ENCODE results near the gene ATP13A2. TPM values are rescaled to one million over a fixed set of nuclear protein-coding genes. Genes with fewer than 3 reads are reported as not detected.

Gene ATP13A2
- total RNA-seq, 2 experiments from 2014 or later: 25.0 to 28.8 TPM

DNA sequence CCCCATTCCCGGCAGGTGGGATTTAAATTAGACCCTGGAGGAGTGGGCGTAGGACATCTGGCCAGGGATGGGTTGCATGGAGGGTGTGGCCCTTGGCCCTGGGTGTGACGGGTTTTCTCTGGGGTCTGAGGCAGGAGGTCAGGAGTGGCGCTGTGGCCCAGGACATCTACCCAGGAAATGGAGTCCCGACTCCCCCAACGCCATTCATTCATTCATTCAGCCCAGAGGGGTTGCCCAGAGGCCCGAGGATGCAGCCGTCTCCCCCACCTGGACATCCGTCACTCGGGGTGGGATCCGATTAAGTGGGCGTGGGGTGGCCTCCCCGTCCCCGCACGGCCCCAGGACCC, 663 bp downstream of the ATP13A2 start:
- CTCF ChIA-PET (ENCODE audit: unreplicated experiment): no interaction called here
- peak; percentile 18 for DNase-seq (ENCODE audit: low spot score)
- Histone ChIP-seq H3K27ac (ENCODE audit: low read depth, low read length, poor library complexity, severe bottlenecking) (no peak overlapping the region), H3K4me3 (ENCODE audit: low read depth, low read length, poor library complexity, severe bottlenecking) (peak overlapping the region; percentile 86), H3K4me2 (ENCODE audit: low read length) (peak overlapping the region; percentile 77), H3K36me3 (ENCODE audit: insufficient read depth, low read length) (no peaks in the 10 kb centered on the region), H3K4me1 (ENCODE audit: insufficient read depth, low read length, poor library complexity, severe bottlenecking) (peaks cover 26% of the 10 kb centered on the region), H3K9me3 (ENCODE audit: low read length) (no peaks in the 10 kb centered on the region), H3K79me2 (ENCODE audit: insufficient read depth, low read depth, low read length) (no peaks in the 10 kb centered on the region), H4K20me1 (ENCODE audit: insufficient read depth, low read length) (no peaks in the 10 kb centered on the region), H3K9me2 (ENCODE audit: insufficient read depth, low read length) (no peaks in the 10 kb centered on the region), H2AFZ (ENCODE audit: low read length) (peak overlapping the region; percentile 66)
- BruUV-seq (replicated peaks): no TSS peak
- intact Hi-C loops (cut with micrococcal nuclease; ENCODE audit: unreplicated experiment): no loop called here
- TF ChIP-seq, protein P1, sequence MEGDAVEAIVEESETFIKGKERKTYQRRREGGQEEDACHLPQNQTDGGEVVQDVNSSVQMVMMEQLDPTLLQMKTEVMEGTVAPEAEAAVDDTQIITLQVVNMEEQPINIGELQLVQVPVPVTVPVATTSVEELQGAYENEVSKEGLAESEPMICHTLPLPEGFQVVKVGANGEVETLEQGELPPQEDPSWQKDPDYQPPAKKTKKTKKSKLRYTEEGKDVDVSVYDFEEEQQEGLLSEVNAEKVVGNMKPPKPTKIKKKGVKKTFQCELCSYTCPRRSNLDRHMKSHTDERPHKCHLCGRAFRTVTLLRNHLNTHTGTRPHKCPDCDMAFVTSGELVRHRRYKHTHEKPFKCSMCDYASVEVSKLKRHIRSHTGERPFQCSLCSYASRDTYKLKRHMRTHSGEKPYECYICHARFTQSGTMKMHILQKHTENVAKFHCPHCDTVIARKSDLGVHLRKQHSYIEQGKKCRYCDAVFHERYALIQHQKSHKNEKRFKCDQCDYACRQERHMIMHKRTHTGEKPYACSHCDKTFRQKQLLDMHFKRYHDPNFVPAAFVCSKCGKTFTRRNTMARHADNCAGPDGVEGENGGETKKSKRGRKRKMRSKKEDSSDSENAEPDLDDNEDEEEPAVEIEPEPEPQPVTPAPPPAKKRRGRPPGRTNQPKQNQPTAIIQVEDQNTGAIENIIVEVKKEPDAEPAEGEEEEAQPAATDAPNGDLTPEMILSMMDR (conservative IDR thresholded peaks at IDR 0.05; ENCODE audit: low read length): peak; percentile 36; the same call in 1 of the 2 replicates
- TF ChIP-seq EZH2phosphoT487 (IDR thresholded peaks at IDR 0.05; ENCODE audit: borderline replicate concordance, low read depth, low read length): no peak
- POLR2A ChIA-PET: no interaction called here

DNA sequence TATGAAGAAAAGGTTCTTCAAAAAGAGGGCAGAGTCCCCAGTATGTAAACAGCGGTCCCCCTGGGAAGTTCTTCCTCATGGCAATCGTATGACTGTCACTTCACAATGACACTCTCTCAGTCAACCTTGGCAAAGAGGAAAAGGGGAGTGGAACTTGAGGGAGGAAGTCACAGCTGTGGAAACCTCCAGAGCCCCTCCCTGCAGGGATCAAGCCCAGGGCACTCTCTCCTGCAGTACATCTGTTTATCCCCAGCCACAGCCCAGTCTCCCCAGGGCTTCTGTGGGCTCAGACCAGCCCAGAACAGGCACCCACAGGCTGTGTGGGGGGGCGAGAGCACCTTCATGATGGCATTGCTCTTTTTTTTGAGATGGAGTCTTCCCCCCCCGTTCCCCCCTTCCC, 2.0 kb downstream of the ATP13A2 start:
- TF ChIP-seq EZH2phosphoT487 (IDR thresholded peaks at IDR 0.05; ENCODE audit: borderline replicate concordance, low read depth, low read length): no peak
- TF ChIP-seq, protein P1 (conservative IDR thresholded peaks at IDR 0.05; ENCODE audit: low read length): no peak

DNA sequence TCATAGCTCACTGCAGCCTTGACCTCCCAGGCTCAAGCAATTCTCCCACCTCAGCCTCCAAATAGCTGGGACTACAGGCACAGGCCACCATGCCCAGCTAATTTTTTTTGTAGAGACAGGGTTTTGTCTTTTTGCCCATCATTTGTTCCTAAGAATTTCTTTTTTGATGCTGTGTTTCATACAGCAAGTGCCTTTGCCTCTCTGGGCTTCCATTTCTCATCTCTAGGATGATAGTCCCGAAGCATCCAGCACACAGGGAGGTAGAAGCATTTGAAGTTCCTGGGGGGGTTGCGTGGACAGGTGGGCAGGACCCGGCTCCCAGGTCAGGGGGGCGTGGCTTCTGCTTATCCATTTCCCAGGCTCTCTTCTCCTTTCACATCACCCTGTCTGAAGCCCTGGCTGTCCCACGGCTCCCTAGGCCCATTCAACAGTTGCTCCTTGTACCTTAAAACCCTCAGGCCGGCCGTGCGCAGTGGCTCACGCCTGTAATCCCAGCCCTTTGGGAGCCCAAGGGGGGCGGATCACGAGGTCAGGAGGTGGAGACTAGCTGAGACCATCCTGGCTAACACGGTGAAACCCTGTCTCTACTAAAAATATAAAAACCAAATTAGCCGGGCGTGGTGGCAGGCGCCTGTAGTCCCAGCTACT, 3.4 kb downstream of the ATP13A2 start:
- H3K4me2 ChIP-seq (ENCODE audit: low read length): no peak overlapping the region
- intact Hi-C loops (cut with micrococcal nuclease; ENCODE audit: unreplicated experiment): no loop called here
- H3K4me3 ChIP-seq (ENCODE audit: low read depth, low read length, poor library complexity, severe bottlenecking): no peak overlapping the region
- no TSS peak for BruUV-seq (replicated peaks)
- no peaks in the 10 kb centered on the region for H4K20me1 ChIP-seq (ENCODE audit: insufficient read depth, low read length)
- ChIA-PET CTCF (ENCODE audit: unreplicated experiment) (no interaction called here), POLR2A (interaction anchor here (0.6 kb wide), 1 partner anchor 83 kb away, joined by 3 read pairs; no protein-coding TSS in a partner anchor)
- H3K27ac ChIP-seq (ENCODE audit: low read depth, low read length, poor library complexity, severe bottlenecking): no peak overlapping the region
- DNase-seq (ENCODE audit: low spot score): no peak
- H3K79me2 ChIP-seq (ENCODE audit: insufficient read depth, low read depth, low read length): no peaks in the 10 kb centered on the region
- H3K9me3 ChIP-seq (ENCODE audit: low read length): no peaks in the 10 kb centered on the region
- TF ChIP-seq EZH2phosphoT487 (IDR thresholded peaks at IDR 0.05; ENCODE audit: borderline replicate concordance, low read depth, low read length): no peak
- TF ChIP-seq, protein P1 (conservative IDR thresholded peaks at IDR 0.05; ENCODE audit: low read length): no peak
- peaks cover 7% of the 10 kb centered on the region for H3K36me3 ChIP-seq (ENCODE audit: insufficient read depth, low read length)
- H3K9me2 ChIP-seq (ENCODE audit: insufficient read depth, low read length): no peaks in the 10 kb centered on the region
- peaks cover 26% of the 10 kb centered on the region for H3K4me1 ChIP-seq (ENCODE audit: insufficient read depth, low read length, poor library complexity, severe bottlenecking)
- H2AFZ ChIP-seq (ENCODE audit: low read length): no peak overlapping the region

More for the DNA sequence above, 2.0 kb downstream of the ATP13A2 start:
- Histone ChIP-seq H3K4me2 (ENCODE audit: low read length) (peak overlapping the region; percentile 77), H3K9me3 (ENCODE audit: low read length) (no peaks in the 10 kb centered on the region), H2AFZ (ENCODE audit: low read length) (no peak overlapping the region), H3K4me1 (ENCODE audit: insufficient read depth, low read length, poor library complexity, severe bottlenecking) (peaks cover 26% of the 10 kb centered on the region), H4K20me1 (ENCODE audit: insufficient read depth, low read length) (no peaks in the 10 kb centered on the region), H3K36me3 (ENCODE audit: insufficient read depth, low read length) (no peaks in the 10 kb centered on the region), H3K79me2 (ENCODE audit: insufficient read depth, low read depth, low read length) (no peaks in the 10 kb centered on the region), H3K4me3 (ENCODE audit: low read depth, low read length, poor library complexity, severe bottlenecking) (no peak overlapping the region), H3K9me2 (ENCODE audit: insufficient read depth, low read length) (no peaks in the 10 kb centered on the region), H3K27ac (ENCODE audit: low read depth, low read length, poor library complexity, severe bottlenecking) (no peak overlapping the region)
- POLR2A ChIA-PET: no interaction called here
- peak; percentile 13 for DNase-seq (ENCODE audit: low spot score)
- CTCF ChIA-PET (ENCODE audit: unreplicated experiment): no interaction called here
- intact Hi-C loops (cut with micrococcal nuclease; ENCODE audit: unreplicated experiment): no loop called here
- no TSS peak for BruUV-seq (replicated peaks)
